ENCODE data around the gene BCO2.

BCO2 gene

DNA sequence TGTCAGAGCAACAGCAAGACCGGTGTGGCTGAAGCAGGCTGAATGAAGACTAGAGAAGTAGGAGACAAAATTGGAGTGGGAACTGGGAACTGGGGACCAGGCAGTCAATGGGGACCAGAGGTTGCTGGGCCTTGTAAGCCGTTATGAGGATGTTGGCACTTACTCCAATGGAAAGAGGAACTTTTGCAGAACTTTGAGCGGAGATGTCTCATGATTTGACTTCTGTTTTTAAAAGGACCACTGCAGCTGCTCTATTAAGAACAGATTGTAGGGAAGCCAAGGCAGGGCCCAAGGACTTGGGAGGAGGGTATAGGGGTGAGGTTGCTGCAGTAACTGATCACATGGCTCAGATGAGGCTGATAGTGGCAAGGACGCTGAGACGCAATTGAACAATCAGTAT lies 45.7 kb upstream of the BCO2 start:
- Histone ChIP-seq H3K27ac (replicated peaks) (no peak overlapping the region), H3K4me3 (replicated peaks; ENCODE audit: insufficient read depth, low read length) (no peak overlapping the region), H3K27me3 (ENCODE audit: insufficient read depth, poor library complexity, severe bottlenecking) (no peaks in the 10 kb centered on the region)
- TF ChIP-seq POLR2AphosphoS5 (IDR thresholded peaks at IDR 0.05; ENCODE audit: low read depth): no peak
- peak; percentile 74; the same call in 1 of the 2 replicates for TF ChIP-seq SPI1 (IDR thresholded peaks at IDR 0.05; ENCODE audit: borderline replicate concordance, low read depth)
- peak in 1 of 2 experiments; percentile 76 for DNase-seq (ENCODE audit: low read depth in 1 of 2, low spot score in 1 of 2)

- no peak overlapping the region for H3K4me3 ChIP-seq (replicated peaks; ENCODE audit: insufficient read depth, low read length)
- no peak for TF ChIP-seq GABPA (IDR thresholded peaks at IDR 0.05; ENCODE audit: low read depth)
- TF ChIP-seq SPI1 (IDR thresholded peaks at IDR 0.05; ENCODE audit: borderline replicate concordance, low read depth): no peak
- no peak for TF ChIP-seq CTCF (IDR thresholded peaks at IDR 0.05; ENCODE audit: insufficient read depth, low read length)
- no peak for TF ChIP-seq POLR2AphosphoS5 (IDR thresholded peaks at IDR 0.05; ENCODE audit: low read depth)
- TF ChIP-seq, protein P1, sequence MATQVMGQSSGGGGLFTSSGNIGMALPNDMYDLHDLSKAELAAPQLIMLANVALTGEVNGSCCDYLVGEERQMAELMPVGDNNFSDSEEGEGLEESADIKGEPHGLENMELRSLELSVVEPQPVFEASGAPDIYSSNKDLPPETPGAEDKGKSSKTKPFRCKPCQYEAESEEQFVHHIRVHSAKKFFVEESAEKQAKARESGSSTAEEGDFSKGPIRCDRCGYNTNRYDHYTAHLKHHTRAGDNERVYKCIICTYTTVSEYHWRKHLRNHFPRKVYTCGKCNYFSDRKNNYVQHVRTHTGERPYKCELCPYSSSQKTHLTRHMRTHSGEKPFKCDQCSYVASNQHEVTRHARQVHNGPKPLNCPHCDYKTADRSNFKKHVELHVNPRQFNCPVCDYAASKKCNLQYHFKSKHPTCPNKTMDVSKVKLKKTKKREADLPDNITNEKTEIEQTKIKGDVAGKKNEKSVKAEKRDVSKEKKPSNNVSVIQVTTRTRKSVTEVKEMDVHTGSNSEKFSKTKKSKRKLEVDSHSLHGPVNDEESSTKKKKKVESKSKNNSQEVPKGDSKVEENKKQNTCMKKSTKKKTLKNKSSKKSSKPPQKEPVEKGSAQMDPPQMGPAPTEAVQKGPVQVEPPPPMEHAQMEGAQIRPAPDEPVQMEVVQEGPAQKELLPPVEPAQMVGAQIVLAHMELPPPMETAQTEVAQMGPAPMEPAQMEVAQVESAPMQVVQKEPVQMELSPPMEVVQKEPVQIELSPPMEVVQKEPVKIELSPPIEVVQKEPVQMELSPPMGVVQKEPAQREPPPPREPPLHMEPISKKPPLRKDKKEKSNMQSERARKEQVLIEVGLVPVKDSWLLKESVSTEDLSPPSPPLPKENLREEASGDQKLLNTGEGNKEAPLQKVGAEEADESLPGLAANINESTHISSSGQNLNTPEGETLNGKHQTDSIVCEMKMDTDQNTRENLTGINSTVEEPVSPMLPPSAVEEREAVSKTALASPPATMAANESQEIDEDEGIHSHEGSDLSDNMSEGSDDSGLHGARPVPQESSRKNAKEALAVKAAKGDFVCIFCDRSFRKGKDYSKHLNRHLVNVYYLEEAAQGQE (IDR thresholded peaks at IDR 0.05; ENCODE audit: insufficient replicate concordance, low read depth): no peak
- H3K27me3 ChIP-seq (ENCODE audit: insufficient read depth, poor library complexity, severe bottlenecking): no peaks in the 10 kb centered on the region
- DNase-seq (ENCODE audit: low read depth in 1 of 2, low spot score in 1 of 2): no peak
- H3K27ac ChIP-seq (replicated peaks): no peak overlapping the region
Measured at GRCh38 chr11:112132737-112133136, 42.6 kb upstream of the BCO2 start.

GRCh38 chr11:112134473-112134872 lies 40.8 kb upstream of the BCO2 start:
- H3K27ac ChIP-seq (replicated peaks): no peak overlapping the region
- H3K27me3 ChIP-seq (ENCODE audit: insufficient read depth, poor library complexity, severe bottlenecking): no peaks in the 10 kb centered on the region
- TF ChIP-seq GABPA (IDR thresholded peaks at IDR 0.05; ENCODE audit: low read depth) (no peak), SPI1 (IDR thresholded peaks at IDR 0.05; ENCODE audit: borderline replicate concordance, low read depth) (no peak), POLR2AphosphoS5 (IDR thresholded peaks at IDR 0.05; ENCODE audit: low read depth) (no peak), CTCF (IDR thresholded peaks at IDR 0.05; ENCODE audit: insufficient read depth, low read length) (no peak)
- TF ChIP-seq, protein P1 (IDR thresholded peaks at IDR 0.05; ENCODE audit: insufficient replicate concordance, low read depth): no peak
- no peak overlapping the region for H3K4me3 ChIP-seq (replicated peaks; ENCODE audit: insufficient read depth, low read length)
- DNase-seq (ENCODE audit: low read depth in 1 of 2, low spot score in 1 of 2): no peak

GRCh38 chr11:112143597-112143996 lies 31.7 kb upstream of the BCO2 start:
- no peaks in the 10 kb centered on the region for H3K27me3 ChIP-seq (ENCODE audit: insufficient read depth, poor library complexity, severe bottlenecking)
- H3K4me3 ChIP-seq (replicated peaks; ENCODE audit: insufficient read depth, low read length): no peak overlapping the region
- DNase-seq (ENCODE audit: low read depth in 1 of 2, low spot score in 1 of 2): no peak
- TF ChIP-seq GABPA (IDR thresholded peaks at IDR 0.05; ENCODE audit: low read depth) (no peak), CTCF (IDR thresholded peaks at IDR 0.05; ENCODE audit: insufficient read depth, low read length) (no peak)
- H3K27ac ChIP-seq (replicated peaks): no peak overlapping the region
